HEK293T (cell line): ENCODE measurements around the gene L3MBTL3.

Experiments
- ARNT ChIP-seq: fragments of 450-650 bp; IDR thresholded peaks from 2 replicates; pipeline ENCODE4 v1.6.1; 2017; ENCODE audit warnings: mild to moderate bottlenecking
- CTBP1 ChIP-seq: fragments of 450-650 bp; IDR thresholded peaks from 2 replicates; pipeline ENCODE4 v1.6.1; 2016; ENCODE audit warnings: borderline replicate concordance
- ELF4 ChIP-seq: fragments of 450-650 bp; IDR thresholded peaks from 2 replicates; pipeline ENCODE4 v1.6.1; 2017; ENCODE audit warnings: antibody characterized with exemption
- FOXK2 ChIP-seq: fragments of 450-650 bp; IDR thresholded peaks from 2 replicates; pipeline ENCODE4 v1.6.1; 2016; ENCODE audit warnings: mild to moderate bottlenecking
- L3MBTL2 ChIP-seq: fragments of 450-650 bp; conservative IDR thresholded peaks from 2 replicates; pipeline ENCODE4 v1.6.1; 2016; ENCODE audit warnings: mild to moderate bottlenecking
- LEF1 ChIP-seq: fragments of 450-650 bp; IDR thresholded peaks from 2 replicates; pipeline ENCODE4 v1.6.1; 2017; ENCODE audit warnings: mild to moderate bottlenecking, borderline replicate concordance
- NFRKB ChIP-seq: fragments of 450-650 bp; IDR thresholded peaks from 2 replicates; pipeline ENCODE4 v1.6.1; 2016; ENCODE audit warnings: mild to moderate bottlenecking, moderate library complexity
- SUZ12 ChIP-seq: fragments of 450-650 bp; IDR thresholded peaks from 2 replicates; pipeline ENCODE4 v1.6.1; 2016; ENCODE audit warnings: mild to moderate bottlenecking

GRCh38 chr6:130176378-130176777, 158.0 kb downstream of the L3MBTL3 start:
- TF ChIP-seq FOXK2 (no peak), SUZ12 (no peak), ELF4 (no peak), NFRKB (no peak), L3MBTL2 (no peak), ARNT (no peak), CTBP1 (no peak), LEF1 (no peak)
